ENCODE measurements around the gene STOML1. TPM values are rescaled to one million over a fixed set of nuclear protein-coding genes. Genes with fewer than 3 reads are reported as not detected.

The STOML1 gene
- total and polyA plus RNA-seq, 10 of the 15 experiments (the other 5 are each of a cell fraction or from before 2014, with no cell fraction given) = 0.14 to 13.6 (median 8.3) TPM

GRCh38 chr15:73991726-73992593 lies at the start of gene STOML1 (continued):
- TF ChIP-seq ZBTB11 (CRISPR knock-in tag; IDR thresholded peaks at IDR 0.05) (no peak), ZSCAN29 (IDR thresholded peaks at IDR 0.05) (peak; percentile 67; the same call in 1 of the 2 replicates), KDM1A (IDR thresholded peaks at IDR 0.05; ENCODE audit: borderline replicate concordance) (no peak), CBX5 (IDR thresholded peaks at IDR 0.05; ENCODE audit: low read depth) (no peak), POLR2A (IDR thresholded peaks at IDR 0.05; ENCODE audit: low read depth, low read length) (peak; percentile 79), NKRF (conservative IDR thresholded peaks at IDR 0.05) (peak; percentile 94)
- TF ChIP-seq, protein P1, sequence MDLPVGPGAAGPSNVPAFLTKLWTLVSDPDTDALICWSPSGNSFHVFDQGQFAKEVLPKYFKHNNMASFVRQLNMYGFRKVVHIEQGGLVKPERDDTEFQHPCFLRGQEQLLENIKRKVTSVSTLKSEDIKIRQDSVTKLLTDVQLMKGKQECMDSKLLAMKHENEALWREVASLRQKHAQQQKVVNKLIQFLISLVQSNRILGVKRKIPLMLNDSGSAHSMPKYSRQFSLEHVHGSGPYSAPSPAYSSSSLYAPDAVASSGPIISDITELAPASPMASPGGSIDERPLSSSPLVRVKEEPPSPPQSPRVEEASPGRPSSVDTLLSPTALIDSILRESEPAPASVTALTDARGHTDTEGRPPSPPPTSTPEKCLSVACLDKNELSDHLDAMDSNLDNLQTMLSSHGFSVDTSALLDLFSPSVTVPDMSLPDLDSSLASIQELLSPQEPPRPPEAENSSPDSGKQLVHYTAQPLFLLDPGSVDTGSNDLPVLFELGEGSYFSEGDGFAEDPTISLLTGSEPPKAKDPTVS (IDR thresholded peaks at IDR 0.05; ENCODE audit: low read depth, low read length) = no peak
- TF ChIP-seq, protein P2, sequence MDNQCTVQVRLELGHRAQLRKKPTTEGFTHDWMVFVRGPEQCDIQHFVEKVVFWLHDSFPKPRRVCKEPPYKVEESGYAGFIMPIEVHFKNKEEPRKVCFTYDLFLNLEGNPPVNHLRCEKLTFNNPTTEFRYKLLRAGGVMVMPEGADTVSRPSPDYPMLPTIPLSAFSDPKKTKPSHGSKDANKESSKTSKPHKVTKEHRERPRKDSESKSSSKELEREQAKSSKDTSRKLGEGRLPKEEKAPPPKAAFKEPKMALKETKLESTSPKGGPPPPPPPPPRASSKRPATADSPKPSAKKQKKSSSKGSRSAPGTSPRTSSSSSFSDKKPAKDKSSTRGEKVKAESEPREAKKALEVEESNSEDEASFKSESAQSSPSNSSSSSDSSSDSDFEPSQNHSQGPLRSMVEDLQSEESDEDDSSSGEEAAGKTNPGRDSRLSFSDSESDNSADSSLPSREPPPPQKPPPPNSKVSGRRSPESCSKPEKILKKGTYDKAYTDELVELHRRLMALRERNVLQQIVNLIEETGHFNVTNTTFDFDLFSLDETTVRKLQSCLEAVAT (IDR thresholded peaks at IDR 0.05) = 0 out of 2 replicates have a peak, but pooled peaks have one; percentile 47
- TF ChIP-seq, protein P3, sequence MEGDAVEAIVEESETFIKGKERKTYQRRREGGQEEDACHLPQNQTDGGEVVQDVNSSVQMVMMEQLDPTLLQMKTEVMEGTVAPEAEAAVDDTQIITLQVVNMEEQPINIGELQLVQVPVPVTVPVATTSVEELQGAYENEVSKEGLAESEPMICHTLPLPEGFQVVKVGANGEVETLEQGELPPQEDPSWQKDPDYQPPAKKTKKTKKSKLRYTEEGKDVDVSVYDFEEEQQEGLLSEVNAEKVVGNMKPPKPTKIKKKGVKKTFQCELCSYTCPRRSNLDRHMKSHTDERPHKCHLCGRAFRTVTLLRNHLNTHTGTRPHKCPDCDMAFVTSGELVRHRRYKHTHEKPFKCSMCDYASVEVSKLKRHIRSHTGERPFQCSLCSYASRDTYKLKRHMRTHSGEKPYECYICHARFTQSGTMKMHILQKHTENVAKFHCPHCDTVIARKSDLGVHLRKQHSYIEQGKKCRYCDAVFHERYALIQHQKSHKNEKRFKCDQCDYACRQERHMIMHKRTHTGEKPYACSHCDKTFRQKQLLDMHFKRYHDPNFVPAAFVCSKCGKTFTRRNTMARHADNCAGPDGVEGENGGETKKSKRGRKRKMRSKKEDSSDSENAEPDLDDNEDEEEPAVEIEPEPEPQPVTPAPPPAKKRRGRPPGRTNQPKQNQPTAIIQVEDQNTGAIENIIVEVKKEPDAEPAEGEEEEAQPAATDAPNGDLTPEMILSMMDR (IDR thresholded peaks at IDR 0.05 in 2 of 3, conservative IDR thresholded peaks at IDR 0.05 in 1 of 3; ENCODE audit: control insufficient read depth in 2 of 3, extremely low read depth in 1 of 3, insufficient read depth in 1 of 3, low read depth in 3 of 3, low read length in 3 of 3) = peak; percentile 89 to 93 (median 92)
